HepG2 (cell line): ENCODE measurements around the gene ANKRD11. TPM values are rescaled to one million over a fixed set of nuclear protein-coding genes. Genes with fewer than 3 reads are reported as not detected.
A peak's percentile ranks its signal among the peaks of the same experiment; 100 is the strongest.

Experiments used
- ATAC-seq: fragments of 200-7000 bp; cut with Tn5 transposase; 3 replicates; pipeline ENCODE4 v1.9.1; 2020; ENCODE audit warnings: mild to moderate bottlenecking, moderate library complexity
- BruUV-seq: library from RNA; stranded (reverse); fragments of 400-500 nt; replicated peaks from 2 replicates; lab custom pipeline; 2021; lab: Mats Ljungman, UMichigan
- CTCF ChIA-PET: fragments of 300-600 bp; formaldehyde crosslinking; extraction: SDS; loops from one replicate; lab custom pipeline; 2021; ENCODE audit warnings: low total read pairs, inconsistent platforms, low intra/inter-chr PET ratio; lab: Yijun Ruan, JAX
- POLR2A ChIA-PET: fragments of 350-600 bp; sonication (Branson Sonifier 250); formaldehyde crosslinking; loops from one replicate; lab custom pipeline; 2020; ENCODE audit warnings: antibody characterized with exemption, inconsistent platforms; lab: Yijun Ruan, JAX
- DNase-seq: peaks from one replicate; pipeline ENCODE4 v3.0.0-alpha.2; 2015; ENCODE audit warnings: low spot score
- FAIRE-seq: peaks from 3 replicates; lab custom pipeline; 2011; peaks lifted over from hg19 to GRCh38; lab: Jason Lieb, UNC
- H2AFZ ChIP-seq: one replicate; pipeline ENCODE4 v1.6.1; 2011; ENCODE audit warnings: low read length, inconsistent platforms
- H3K27ac ChIP-seq: fragments of 300-600 bp; 3 replicates; pipeline ENCODE4 v1.8.0; 2011; ENCODE audit warnings: mixed run types, mild to moderate bottlenecking, mixed read lengths, low read length, inconsistent platforms; ENCODE audit not compliant: insufficient read depth; ENCODE audit errors: extremely low read length
- H3K27me3 ChIP-seq, 2 experiments: fragments of 200-600 bp in 1 of 2; 2 replicates in 1 of 2; 3 replicates in 1 of 2; pipeline versions ENCODE4 v1.6.0 to v1.8.0; 2011; ENCODE audit warnings: low read length in 2 of 2, mild to moderate bottlenecking in 2 of 2, moderate library complexity in 2 of 2, inconsistent platforms in 1 of 2; ENCODE audit not compliant: insufficient read depth in 2 of 2, control insufficient read depth in 1 of 2
- H3K36me3 ChIP-seq, 2 experiments: fragments of 200-600 bp in 1 of 2; replicated peaks in 1 of 2; 2 replicates in 1 of 2; 3 replicates in 1 of 2; pipeline versions ENCODE4 v1.5.1 to v1.8.0; 2011; ENCODE audit warnings: low read length in 2 of 2, inconsistent platforms in 1 of 2; ENCODE audit not compliant: insufficient read depth in 2 of 2, control insufficient read depth in 1 of 2
- H3K4me1 ChIP-seq: 2 replicates; pipeline ENCODE4 v1.5.1; 2012; ENCODE audit warnings: low read length, inconsistent platforms; ENCODE audit not compliant: insufficient read depth
- H3K4me2 ChIP-seq: 2 replicates; pipeline ENCODE4 v1.6.0; 2011; ENCODE audit warnings: low read depth, low read length, inconsistent platforms
- H3K4me3 ChIP-seq, 3 experiments: fragments of 200-600 bp in 1 of 3; sonication (generic), shearing (Covaris generic) in 1 of 3; replicated peaks in 1 of 3; 2 replicates each; pipeline ENCODE4 v1.5.1; 2011 to 2016; ENCODE audit warnings: low read length in 3 of 3, inconsistent platforms in 2 of 3, low read depth in 2 of 3, mild to moderate bottlenecking in 2 of 3, control low read depth in 1 of 3, mixed read lengths in 1 of 3; ENCODE audit not compliant: insufficient read depth in 1 of 3
- H3K79me2 ChIP-seq: one replicate; pipeline ENCODE4 v1.6.1; 2011; ENCODE audit warnings: low read length, inconsistent platforms; ENCODE audit not compliant: insufficient read depth
- H3K9ac ChIP-seq: 2 replicates; pipeline ENCODE4 v1.6.0; 2011; ENCODE audit warnings: mild to moderate bottlenecking, low read depth, low read length, inconsistent platforms; ENCODE audit not compliant: insufficient read depth
- H3K9me3 ChIP-seq: 2 replicates; pipeline ENCODE4 v1.5.1; 2012; ENCODE audit warnings: mild to moderate bottlenecking, low read length
- H4K20me1 ChIP-seq: 2 replicates; pipeline ENCODE4 v1.6.0; 2011; ENCODE audit warnings: inconsistent platforms, mild to moderate bottlenecking, low read length, moderate library complexity; ENCODE audit not compliant: insufficient read depth
- AGO2 ChIP-seq: fragments of 200-400 bp; formaldehyde crosslinking; optimal IDR thresholded peaks from 2 replicates; pipeline ENCODE3; 2017; ENCODE audit warnings: mild to moderate bottlenecking, low read depth, low read length, moderate library complexity
- CC2D1A ChIP-seq: sonication (generic); formaldehyde crosslinking; IDR thresholded peaks from 2 replicates; pipeline ENCODE4 v1.8.1; 2023; ENCODE audit warnings: mild to moderate bottlenecking, missing genetic modification reagents
- E2F5 ChIP-seq: sonication (generic); formaldehyde crosslinking; conservative IDR thresholded peaks from 2 replicates; pipeline ENCODE4 v1.4.0; 2020; ENCODE audit warnings: missing genetic modification reagents
- ETS1 ChIP-seq: sonication (generic); formaldehyde crosslinking; IDR thresholded peaks from 2 replicates; pipeline ENCODE4 v1.4.0; 2020; ENCODE audit warnings: missing genetic modification reagents
- HES4 ChIP-seq: sonication (generic); formaldehyde crosslinking; IDR thresholded peaks from 2 replicates; pipeline ENCODE4 v1.9.0; 2021; ENCODE audit warnings: mild to moderate bottlenecking, missing genetic modification reagents, borderline replicate concordance
- HHEX ChIP-seq: IDR thresholded peaks from 2 replicates; pipeline ENCODE4 v1.6.1; 2016; ENCODE audit warnings: control low read depth
- KDM1A ChIP-seq: IDR thresholded peaks from 2 replicates; pipeline ENCODE4 v1.6.1; 2016; ENCODE audit warnings: missing compliant biosample characterization
- MTA1 ChIP-seq: sonication (generic); formaldehyde crosslinking; IDR thresholded peaks from 2 replicates; pipeline ENCODE4 v1.4.0; 2020; ENCODE audit warnings: missing genetic modification reagents, mild to moderate bottlenecking, borderline replicate concordance
- PCBP1 ChIP-seq: fragments of 200-400 bp; formaldehyde crosslinking; IDR thresholded peaks from 2 replicates; pipeline ENCODE4 v1.6.1; 2017; ENCODE audit warnings: mild to moderate bottlenecking, low read depth, low read length, borderline replicate concordance
- PHF21A ChIP-seq: sonication (generic); formaldehyde crosslinking; IDR thresholded peaks from 2 replicates; pipeline ENCODE4 v1.5.0; 2020; ENCODE audit warnings: mild to moderate bottlenecking, missing genetic modification reagents
- RBM22 ChIP-seq: fragments of 200-400 bp; formaldehyde crosslinking; optimal IDR thresholded peaks from 2 replicates; pipeline ENCODE3; 2017; ENCODE audit warnings: mild to moderate bottlenecking, low read length, moderate library complexity
- RFX5 ChIP-seq: IDR thresholded peaks from 2 replicates; pipeline ENCODE4 v1.6.1; 2011; ENCODE audit warnings: low read depth, low read length, improper control_type of control experiment
- TP53 ChIP-seq: sonication (generic); formaldehyde crosslinking; conservative IDR thresholded peaks from 2 replicates; pipeline ENCODE4 v1.4.0; 2020; ENCODE audit warnings: missing genetic modification reagents
- ZBTB38 ChIP-seq: sonication (generic); formaldehyde crosslinking; IDR thresholded peaks from 2 replicates; pipeline ENCODE4 v1.5.1; 2020; ENCODE audit warnings: mild to moderate bottlenecking, missing genetic modification reagents
- ZFP1 ChIP-seq: IDR thresholded peaks from 2 replicates; pipeline ENCODE4 v1.6.1; 2016
- ZFX ChIP-seq: sonication (generic); formaldehyde crosslinking; IDR thresholded peaks from 2 replicates; pipeline ENCODE4 v1.4.0; 2020; ENCODE audit warnings: mild to moderate bottlenecking, low read depth, missing genetic modification reagents, moderate library complexity
- ZNF563 ChIP-seq: sonication (generic); formaldehyde crosslinking; IDR thresholded peaks from 2 replicates; pipeline ENCODE4 v1.8.0; 2022; ENCODE audit warnings: mild to moderate bottlenecking, moderate library complexity, missing genetic modification reagents
- ZNF841 ChIP-seq: sonication (generic); formaldehyde crosslinking; IDR thresholded peaks from 2 replicates; pipeline ENCODE4 v1.8.1; 2023; ENCODE audit warnings: missing genetic modification reagents, borderline replicate concordance
- WGBS: methylation state at CpG from one replicate; pipeline ENCODE4 v1.1.6; 2017; ENCODE audit warnings: low lambda C conversion rate; 5-methylcytosine and 5-hydroxymethylcytosine counted together
- in situ Hi-C: cut with HindIII; loops from 2 replicates; pipeline ENCODE4 v1.10.0; 2017; ENCODE audit warnings: low pct_unique_long_range_greater_than_20kb; ENCODE audit not compliant: extremely low pct_ligation_motif_present
- intact Hi-C: fragments of 100-400 bp; cut with micrococcal nuclease; formaldehyde crosslinking; loops from one replicate; pipeline ENCODE4 v1.10.0; 2022; ENCODE audit not compliant: unreplicated experiment
- polyA plus RNA-seq, 8 experiments: library from polyadenylated mRNA; depleted of rRNA in 3 of 8; stranded (reverse) in 7 of 8; unstranded in 1 of 8; fragments of >200 nt; fragmentation: Illumina TruSeq in 4 of 8; extraction: Trizol in 4 of 8; gene quantifications; 2 replicates each; pipeline versions ENCODE4 v1.2.1 to v1.2.3, GENCODE V29; 2011 to 2016; ENCODE audit warnings: low read depth in 4 of 8, missing spikeins in 1 of 8, mixed read lengths in 1 of 8; ENCODE audit not compliant: insufficient read depth in 1 of 8
- total RNA-seq, 5 experiments: library from RNA; depleted of rRNA; stranded (reverse); fragments of >200 nt; fragmentation: Illumina TruSeq; extraction: Trizol; gene quantifications; 2 replicates each; pipeline ENCODE4 v1.2.3, GENCODE V29; 2016; ENCODE audit warnings: low read depth in 1 of 5

ANKRD11 gene
- total and polyA plus RNA-seq, 2 of the 13 experiments (the other 11 are each of a cell fraction or from before 2014, with no cell fraction given): 21.4 to 38.4 TPM

- no peak for ATAC-seq
- TF ChIP-seq ZBTB38 (CRISPR knock-in tag) (0 out of 2 replicates have a peak, but pooled peaks have one; percentile 15), PHF21A (CRISPR knock-in tag) (no peak), AGO2 (peak; percentile 69)
- POLR2A ChIA-PET: interaction anchor here (0.6 kb wide), 1 partner anchor 121 kb away, joined by 5 read pairs; no protein-coding TSS in a partner anchor
- Histone ChIP-seq H3K4me2 (no peak overlapping the region), H3K4me3 (no peak overlapping the region), H3K9me3 (no peaks in the 10 kb centered on the region), H3K27me3 (no peaks in the 10 kb centered on the region), H4K20me1 (peaks cover 98% of the 10 kb centered on the region), H3K4me1 (peaks cover 17% of the 10 kb centered on the region), H3K9ac (no peak overlapping the region), H3K79me2 (peaks cover 100% of the 10 kb centered on the region), H2AFZ (no peak overlapping the region), H3K27ac (no peak overlapping the region), H3K36me3 (peaks cover 27 to 41% of the 10 kb centered on the region in 2 experiments)
- intact Hi-C loops (no loop called here), in situ Hi-C loops (no loop called here)
- FAIRE-seq: no peak
- CTCF ChIA-PET: no interaction called here
- no TSS peak for BruUV-seq
- 95% methylated on average over 8 of the region's 15 CpGs for WGBS
- DNase-seq: no peak
Measured at GRCh38 chr16:89370601-89371000, 119.8 kb downstream of the ANKRD11 start.

- no peak overlapping the region for H3K27ac ChIP-seq
- peaks cover 22% of the 10 kb centered on the region for H3K4me1 ChIP-seq
- FAIRE-seq: no peak
- ChIA-PET POLR2A (no interaction called here), CTCF (no interaction called here)
- H3K36me3 ChIP-seq: peaks cover 27 to 46% of the 10 kb centered on the region in 2 experiments
- no peak overlapping the region for H3K4me3 ChIP-seq
- peaks cover 100% of the 10 kb centered on the region for H3K79me2 ChIP-seq
- BruUV-seq: no TSS peak
- no peak overlapping the region for H2AFZ ChIP-seq
- H4K20me1 ChIP-seq: peaks cover 98% of the 10 kb centered on the region
- no peak overlapping the region for H3K9ac ChIP-seq
- ATAC-seq: peak; percentile 6; the same call in 1 of the 3 replicates
- no peak for DNase-seq
- no peaks in the 10 kb centered on the region for H3K9me3 ChIP-seq
- no peaks in the 10 kb centered on the region for H3K27me3 ChIP-seq
- in situ Hi-C loops: no loop called here
- intact Hi-C loops: no loop called here
- H3K4me2 ChIP-seq: no peak overlapping the region
- WGBS: 92% methylated on average over 4 of the region's 5 CpGs
- no peak for TF ChIP-seq RBM22
- no peak for TF ChIP-seq RFX5
- no peak for TF ChIP-seq PCBP1
- TF ChIP-seq ZFP1 (CRISPR knock-in tag): no peak
- TF ChIP-seq ZNF841 (CRISPR knock-in tag): no peak
- TF ChIP-seq TP53 (CRISPR knock-in tag): no peak
- TF ChIP-seq ETS1 (CRISPR knock-in tag): no peak
- no peak for TF ChIP-seq E2F5 (CRISPR knock-in tag)
- no peak for TF ChIP-seq MTA1 (CRISPR knock-in tag)
- TF ChIP-seq HES4 (CRISPR knock-in tag): peak; percentile 25; the same call in 1 of the 2 replicates
- no peak for TF ChIP-seq HHEX (CRISPR knock-in tag)
- TF ChIP-seq ZNF563 (CRISPR knock-in tag): no peak
- TF ChIP-seq ZFX (CRISPR knock-in tag): no peak
- no peak for TF ChIP-seq CC2D1A
- TF ChIP-seq KDM1A (CRISPR knock-in tag): no peak
Measured at GRCh38 chr16:89370081-89370511, 120.3 kb downstream of the ANKRD11 start.
